H9 (cell line): Measurements from ENCODE around the gene ROM1. TPM values are rescaled to one million over a fixed set of nuclear protein-coding genes. Genes with fewer than 3 reads are reported as not detected.

Source experiments
- DNase-seq: peaks from one replicate; pipeline ENCODE4 v3.0.0-alpha.2; 2017
- H2AFZ ChIP-seq: one replicate; pipeline ENCODE4 v1.6.1; 2013; ENCODE audit warnings: mild to moderate bottlenecking, low read length, control low read depth, moderate library complexity
- H2AK5ac ChIP-seq: 2 replicates; pipeline ENCODE4 v1.6.1; 2013; ENCODE audit warnings: low read length, control low read depth, mixed read lengths; ENCODE audit not compliant: insufficient read length
- H2BK120ac ChIP-seq: one replicate; pipeline ENCODE4 v1.6.1; 2013; ENCODE audit warnings: low read depth, mild to moderate bottlenecking, low read length, control low read depth, inconsistent platforms; ENCODE audit not compliant: poor library complexity, severe bottlenecking
- H2BK12ac ChIP-seq: 2 replicates; pipeline ENCODE4 v1.6.1; 2013; ENCODE audit warnings: low read length, control low read depth, mixed read lengths, low read depth; ENCODE audit not compliant: insufficient read length
- H2BK15ac ChIP-seq: 2 replicates; pipeline ENCODE4 v1.6.1; 2013; ENCODE audit warnings: low read depth, low read length, control low read depth
- H2BK20ac ChIP-seq: one replicate; pipeline ENCODE4 v1.6.1; 2013; ENCODE audit warnings: low read depth, mild to moderate bottlenecking, low read length, control low read depth, inconsistent platforms; ENCODE audit not compliant: poor library complexity, severe bottlenecking
- H2BK5ac ChIP-seq: 2 replicates; pipeline ENCODE4 v1.6.1; 2013; ENCODE audit warnings: low read length, control low read depth, mixed read lengths; ENCODE audit not compliant: insufficient read length
- H3K14ac ChIP-seq: 2 replicates; pipeline ENCODE4 v1.6.1; 2013; ENCODE audit warnings: low read length, control low read depth; ENCODE audit not compliant: insufficient read depth
- H3K18ac ChIP-seq: 2 replicates; pipeline ENCODE4 v1.6.1; 2013; ENCODE audit warnings: low read depth, mild to moderate bottlenecking, mixed read lengths, low read length, control low read depth; ENCODE audit not compliant: insufficient read length
- H3K23ac ChIP-seq: 2 replicates; pipeline ENCODE4 v1.6.1; 2013; ENCODE audit warnings: low read length, control low read depth, mixed read lengths, low read depth; ENCODE audit not compliant: insufficient read length
- H3K23me2 ChIP-seq: 2 replicates; pipeline ENCODE4 v1.6.1; 2013; ENCODE audit warnings: low read depth, mild to moderate bottlenecking, mixed read lengths, low read length, control low read depth; ENCODE audit not compliant: insufficient read length, poor library complexity, severe bottlenecking
- H3K27ac ChIP-seq: 2 replicates; pipeline ENCODE4 v1.5.1; 2013; ENCODE audit warnings: low read length, control low read depth, mixed read lengths, low read depth; ENCODE audit not compliant: insufficient read length
- H3K27me3 ChIP-seq: 2 replicates; pipeline ENCODE4 v1.6.1; 2013; ENCODE audit warnings: low read length, control low read depth, inconsistent platforms; ENCODE audit not compliant: insufficient read depth
- H3K4ac ChIP-seq: 2 replicates; pipeline ENCODE4 v1.6.1; 2013; ENCODE audit warnings: low read depth, mild to moderate bottlenecking, control low read depth, inconsistent platforms, low read length, moderate library complexity
- H3K4me1 ChIP-seq: 2 replicates; pipeline ENCODE4 v1.6.1; 2013; ENCODE audit warnings: low read length, control low read depth, inconsistent platforms; ENCODE audit not compliant: insufficient read depth
- H3K4me2 ChIP-seq: 2 replicates; pipeline ENCODE4 v1.6.1; 2013; ENCODE audit warnings: low read length, control low read depth, mixed read lengths; ENCODE audit not compliant: insufficient read length, insufficient read depth
- H3K56ac ChIP-seq: 2 replicates; pipeline ENCODE4 v1.6.1; 2013; ENCODE audit warnings: low read depth, mild to moderate bottlenecking, mixed read lengths, low read length, control low read depth; ENCODE audit not compliant: insufficient read length
- H3K79me1 ChIP-seq: 2 replicates; pipeline ENCODE4 v1.6.1; 2013; ENCODE audit warnings: low read depth, mild to moderate bottlenecking, moderate library complexity, low read length, control low read depth, inconsistent platforms; ENCODE audit not compliant: insufficient read depth, poor library complexity, severe bottlenecking
- H3K79me2 ChIP-seq: 2 replicates; pipeline ENCODE4 v1.6.1; 2013; ENCODE audit warnings: low read length, control low read depth, inconsistent platforms; ENCODE audit not compliant: insufficient read depth
- H3K9ac ChIP-seq: 2 replicates; pipeline ENCODE4 v1.6.1; 2013; ENCODE audit warnings: low read length, control low read depth, mixed read lengths; ENCODE audit not compliant: insufficient read length; ENCODE audit errors: extremely low read depth
- H3K9me3 ChIP-seq: one replicate; pipeline ENCODE4 v1.6.1; 2013; ENCODE audit warnings: low read depth, low read length, inconsistent platforms; ENCODE audit not compliant: control insufficient read depth
- H3T11ph ChIP-seq: one replicate; pipeline ENCODE4 v1.6.1; 2013; ENCODE audit warnings: mild to moderate bottlenecking, low read length, control low read depth, inconsistent platforms
- H4K20me1 ChIP-seq: one replicate; pipeline ENCODE4 v1.6.1; 2013; ENCODE audit not compliant: control insufficient read depth, insufficient read length, insufficient read depth
- H4K5ac ChIP-seq: 2 replicates; pipeline ENCODE4 v1.6.1; 2013; ENCODE audit warnings: low read depth, mild to moderate bottlenecking, mixed read lengths, low read length, control low read depth; ENCODE audit not compliant: insufficient read length
- H4K8ac ChIP-seq: replicated peaks from 2 replicates; pipeline ENCODE4 v1.6.1; 2013; ENCODE audit warnings: low read length, control low read depth, mixed read lengths, low read depth; ENCODE audit not compliant: insufficient read length
- H4K91ac ChIP-seq: 2 replicates; pipeline ENCODE4 v1.6.1; 2013; ENCODE audit warnings: low read depth, mild to moderate bottlenecking, moderate library complexity, mixed read lengths, low read length, control low read depth; ENCODE audit not compliant: insufficient read length
- H3K27ac Mint-ChIP-seq, 3 experiments: 2 replicates in 2 of 3; 3 replicates in 1 of 3; pipeline ENCODE4 v1.8.0; 2020 to 2021; ENCODE audit warnings: mixed read lengths in 3 of 3, mild to moderate bottlenecking in 1 of 3, moderate library complexity in 1 of 3
- H3K27me3 Mint-ChIP-seq: 2 replicates; pipeline ENCODE4 v1.8.0; 2021; ENCODE audit warnings: low read depth, mild to moderate bottlenecking, moderate library complexity, mixed read lengths
- H3K36me3 Mint-ChIP-seq, 3 experiments: 2 replicates in 2 of 3; 3 replicates in 1 of 3; pipeline ENCODE4 v1.8.0; 2020 to 2021; ENCODE audit warnings: low read depth in 3 of 3, mixed read lengths in 3 of 3; ENCODE audit not compliant: insufficient read depth in 1 of 3
- H3K4me1 Mint-ChIP-seq, 2 experiments: 2 replicates each; pipeline ENCODE4 v1.8.0; 2020; ENCODE audit warnings: mixed read lengths in 2 of 2
- H3K4me3 Mint-ChIP-seq, 2 experiments: 2 replicates in 1 of 2; 3 replicates in 1 of 2; pipeline ENCODE4 v1.8.0; 2020 to 2021; ENCODE audit warnings: mild to moderate bottlenecking in 2 of 2, mixed read lengths in 2 of 2, moderate library complexity in 1 of 2
- H3K9me3 Mint-ChIP-seq, 2 experiments: 2 replicates in 1 of 2; 3 replicates in 1 of 2; pipeline ENCODE4 v1.8.0; 2020; ENCODE audit warnings: mild to moderate bottlenecking in 2 of 2, mixed read lengths in 2 of 2, moderate library complexity in 1 of 2
- CTCF ChIP-seq: fragments of 200-600 bp; sonication (generic); conservative IDR thresholded peaks from 3 replicates; pipeline ENCODE4 v1.8.0; 2021; ENCODE audit warnings: antibody characterized with exemption, mild to moderate bottlenecking
- WGBS: extraction: QIAGEN DNeasy Blood & Tissue Kit; methylation state at CpG from one replicate; pipeline ENCODE4 v1.1.7; 2013; ENCODE audit warnings: missing lambda C conversion rate, low lambda C conversion rate, mixed read lengths; ENCODE audit not compliant: insufficient read length; ENCODE audit errors: extremely low coverage; 5-methylcytosine and 5-hydroxymethylcytosine counted together
- total RNA-seq: library from RNA; stranded (reverse); gene quantifications from 2 replicates; pipeline ENCODE4 v1.2.1, GENCODE V29; 2021

Gene ROM1
- total RNA-seq, 1 experiment from 2014 or later = 0.79 TPM

DNA sequence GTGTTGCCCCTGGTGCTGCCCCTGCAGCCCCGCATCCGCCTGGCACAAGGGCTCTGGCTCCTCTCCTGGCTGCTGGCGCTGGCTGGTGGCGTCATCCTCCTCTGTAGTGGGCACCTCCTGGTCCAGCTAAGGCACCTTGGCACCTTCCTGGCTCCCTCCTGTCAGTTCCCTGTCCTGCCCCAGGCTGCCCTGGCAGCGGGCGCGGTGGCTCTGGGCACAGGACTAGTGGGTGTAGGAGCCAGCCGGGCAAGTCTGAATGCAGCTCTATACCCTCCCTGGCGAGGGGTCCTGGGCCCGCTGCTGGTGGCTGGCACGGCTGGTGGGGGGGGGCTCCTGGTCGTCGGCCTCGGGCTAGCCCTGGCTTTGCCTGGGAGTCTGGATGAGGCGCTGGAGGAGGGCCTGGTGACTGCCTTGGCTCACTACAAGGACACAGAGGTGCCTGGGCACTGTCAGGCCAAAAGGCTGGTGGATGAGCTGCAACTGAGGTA is 278 bp downstream of the ROM1 start:
- no peaks in the 10 kb centered on the region for H3K9me3 ChIP-seq
- H3K18ac ChIP-seq = no peak overlapping the region
- no peaks in the 10 kb centered on the region for H3K79me1 ChIP-seq
- no peak overlapping the region for H3K14ac ChIP-seq
- peaks cover 4% of the 10 kb centered on the region for H3K27me3 Mint-ChIP-seq
- no peaks in the 10 kb centered on the region for H4K20me1 ChIP-seq
- H2BK120ac ChIP-seq = no peak overlapping the region
- no peaks in the 10 kb centered on the region for H3K27me3 ChIP-seq
- H3K23me2 ChIP-seq = peaks cover 13% of the 10 kb centered on the region
- H3K36me3 Mint-ChIP-seq = peaks cover 0 to 15% (median 13%) of the 10 kb centered on the region in 3 experiments; a peak in 6 of 7 replicates
- no peaks in the 10 kb centered on the region for H3K79me2 ChIP-seq
- no peak overlapping the region for H3K23ac ChIP-seq
- no peak overlapping the region for H3K4ac ChIP-seq
- H2AK5ac ChIP-seq = no peak overlapping the region
- no peak overlapping the region for H3K56ac ChIP-seq
- H3K4me1 Mint-ChIP-seq = peaks cover 17 to 29% of the 10 kb centered on the region in 2 experiments
- H2BK12ac ChIP-seq = no peak overlapping the region
- H2BK5ac ChIP-seq = no peak overlapping the region
- H4K5ac ChIP-seq = no peak overlapping the region
- H3T11ph ChIP-seq = no peak overlapping the region
- H2BK20ac ChIP-seq = no peak overlapping the region
- H3K9ac ChIP-seq = no peak overlapping the region
- no CpG with 5 or more reads among the region's 15 CpGs for WGBS
- no peaks in the 10 kb centered on the region for H3K4me1 ChIP-seq
- no peak overlapping the region for H4K91ac ChIP-seq
- no peak overlapping the region; a peak in 1 of 7 replicates for H3K27ac Mint-ChIP-seq
- H3K4me3 Mint-ChIP-seq = no peak overlapping the region; a peak in 1 of 5 replicates
- H3K4me2 ChIP-seq = no peak overlapping the region
- H3K9me3 Mint-ChIP-seq = no peaks in the 10 kb centered on the region
- no peak overlapping the region for H2BK15ac ChIP-seq
- H4K8ac ChIP-seq = no peak overlapping the region
- no peak overlapping the region for H3K27ac ChIP-seq
- no peak for TF ChIP-seq CTCF
- DNase-seq = no peak
- no peak overlapping the region for H2AFZ ChIP-seq
